GM21381 (cell line): Measurements from ENCODE around the gene SUMF1.
A peak's percentile ranks its signal among the peaks of the same experiment; 100 is the strongest.

Experiments
- ATAC-seq: cut with Tn5 transposase; IDR thresholded peaks from one replicate; pipeline ENCODE4 v1.9.1; 2021; ENCODE audit warnings: mild to moderate bottlenecking, moderate library complexity; ENCODE audit not compliant: unreplicated experiment

The SUMF1 gene

GRCh38 chr3:4394048-4394447 lies 73.0 kb downstream of the SUMF1 start:
- ATAC-seq: no peak

GRCh38 chr3:4392992-4393391 lies 74.1 kb downstream of the SUMF1 start:
- no peak for ATAC-seq

GRCh38 chr3:4387210-4388204 lies 79.6 kb downstream of the SUMF1 start:
- peak; percentile 47 for ATAC-seq

- ATAC-seq: no peak
These were observed 81.9 kb downstream of the SUMF1 start for GRCh38 chr3:4385201-4385600.

- no peak for ATAC-seq
These were observed 87.1 kb downstream of the SUMF1 start for GRCh38 chr3:4380013-4380412.

- ATAC-seq: no peak
These were observed 90.6 kb downstream of the SUMF1 start for GRCh38 chr3:4376499-4376898.

- no peak for ATAC-seq
These were observed 91.2 kb downstream of the SUMF1 start for GRCh38 chr3:4375911-4376310.

- no peak for ATAC-seq
These were observed 93.4 kb downstream of the SUMF1 start for GRCh38 chr3:4373669-4374068.

GRCh38 chr3:4362523-4362922 lies 104.5 kb downstream of the SUMF1 start:
- no peak for ATAC-seq

GRCh38 chr3:4360817-4361216 lies 106.3 kb downstream of the SUMF1 start:
- no peak for ATAC-seq

GRCh38 chr3:4359805-4360502 lies 107.1 kb downstream of the SUMF1 start:
- no peak for ATAC-seq

- no peak for ATAC-seq
These were observed 108.8 kb downstream of the SUMF1 start for GRCh38 chr3:4358273-4358672.

- ATAC-seq: no peak
These were observed 110.3 kb downstream of the SUMF1 start for GRCh38 chr3:4356546-4357410.

GRCh38 chr3:4356220-4356540 lies 110.9 kb downstream of the SUMF1 start:
- no peak for ATAC-seq

GRCh38 chr3:4355401-4356219 lies 111.5 kb downstream of the SUMF1 start:
- ATAC-seq: no peak

- no peak for ATAC-seq
These were observed 115.2 kb downstream of the SUMF1 start for GRCh38 chr3:4351872-4352271.

GRCh38 chr3:4351164-4351855 lies 115.8 kb downstream of the SUMF1 start:
- ATAC-seq: no peak

GRCh38 chr3:4350789-4351163 lies 116.3 kb downstream of the SUMF1 start:
- peak; percentile 81 for ATAC-seq

GRCh38 chr3:4343258-4343657 lies 123.8 kb downstream of the SUMF1 start:
- ATAC-seq: no peak

- ATAC-seq: no peak
These were observed 125.8 kb downstream of the SUMF1 start for GRCh38 chr3:4341336-4341675.
